Measurements from ENCODE around the gene LAPTM5. TPM values are rescaled to one million over a fixed set of nuclear protein-coding genes. Genes with fewer than 3 reads are reported as not detected.

Gene LAPTM5
- total and polyA plus RNA-seq, 10 of the 15 experiments (the other 5 are each of a cell fraction or from before 2014, with no cell fraction given): 24.1 to 1,034 (median 687) TPM

GRCh38 chr1:30757352-30758120, at the start of gene LAPTM5 (continued):
- TF ChIP-seq CBFB (IDR thresholded peaks at IDR 0.05; ENCODE audit: low read depth) (peak; percentile 41; the same call in 1 of the 2 replicates), HDAC2 (IDR thresholded peaks at IDR 0.05) (no peak), ZSCAN29 (IDR thresholded peaks at IDR 0.05) (no peak), NFXL1 (IDR thresholded peaks at IDR 0.05; ENCODE audit: borderline replicate concordance) (no peak), PML (IDR thresholded peaks at IDR 0.05; ENCODE audit: low read length) (no peak), RELA (IDR thresholded peaks at IDR 0.05; ENCODE audit: borderline replicate concordance, partially characterized antibody) (no peak), PAX5 (IDR thresholded peaks at IDR 0.05; ENCODE audit: borderline replicate concordance, low read depth, low read length) (peak; percentile 47; the same call in 1 of the 2 replicates), POU2F2 (IDR thresholded peaks at IDR 0.05; ENCODE audit: borderline replicate concordance, low read depth, low read length) (peak; percentile 71; the same call in 2 of the 3 replicates), ZBED1 (IDR thresholded peaks at IDR 0.05; ENCODE audit: borderline replicate concordance) (0 out of 2 replicates have a peak, but pooled peaks have one; percentile 10), ESRRA (IDR thresholded peaks at IDR 0.05; ENCODE audit: low read length) (no peak), EGR1 (IDR thresholded peaks at IDR 0.05; ENCODE audit: borderline replicate concordance in 1 of 2, low read depth in 2 of 2, low read length in 2 of 2) (0 out of 3 replicates have a peak, but pooled peaks of 1 of the 2 experiments have one; percentile 35), SREBF2 (IDR thresholded peaks at IDR 0.05; ENCODE audit: low read length) (no peak), SPI1 (IDR thresholded peaks at IDR 0.05; ENCODE audit: borderline replicate concordance, insufficient read depth, low read depth, low read length) (peak; percentile 72; the same call in 1 of the 2 replicates), ZNF274 (IDR thresholded peaks at IDR 0.05; ENCODE audit: insufficient read depth, insufficient read length) (no peak), ELK1 (IDR thresholded peaks at IDR 0.05; ENCODE audit: low read depth, low read length) (no peak), MYB (IDR thresholded peaks at IDR 0.05; ENCODE audit: borderline replicate concordance, low read depth, low read length) (no peak), NRF1 (conservative IDR thresholded peaks at IDR 0.05; ENCODE audit: low read depth, low read length) (no peak), MEF2B (IDR thresholded peaks at IDR 0.05; ENCODE audit: partially characterized antibody, poor library complexity, severe bottlenecking) (no peak), POLR2A (IDR thresholded peaks at IDR 0.05; ENCODE audit: low read depth, low read length) (peak; percentile 92)
- TF ChIP-seq, protein P1, sequence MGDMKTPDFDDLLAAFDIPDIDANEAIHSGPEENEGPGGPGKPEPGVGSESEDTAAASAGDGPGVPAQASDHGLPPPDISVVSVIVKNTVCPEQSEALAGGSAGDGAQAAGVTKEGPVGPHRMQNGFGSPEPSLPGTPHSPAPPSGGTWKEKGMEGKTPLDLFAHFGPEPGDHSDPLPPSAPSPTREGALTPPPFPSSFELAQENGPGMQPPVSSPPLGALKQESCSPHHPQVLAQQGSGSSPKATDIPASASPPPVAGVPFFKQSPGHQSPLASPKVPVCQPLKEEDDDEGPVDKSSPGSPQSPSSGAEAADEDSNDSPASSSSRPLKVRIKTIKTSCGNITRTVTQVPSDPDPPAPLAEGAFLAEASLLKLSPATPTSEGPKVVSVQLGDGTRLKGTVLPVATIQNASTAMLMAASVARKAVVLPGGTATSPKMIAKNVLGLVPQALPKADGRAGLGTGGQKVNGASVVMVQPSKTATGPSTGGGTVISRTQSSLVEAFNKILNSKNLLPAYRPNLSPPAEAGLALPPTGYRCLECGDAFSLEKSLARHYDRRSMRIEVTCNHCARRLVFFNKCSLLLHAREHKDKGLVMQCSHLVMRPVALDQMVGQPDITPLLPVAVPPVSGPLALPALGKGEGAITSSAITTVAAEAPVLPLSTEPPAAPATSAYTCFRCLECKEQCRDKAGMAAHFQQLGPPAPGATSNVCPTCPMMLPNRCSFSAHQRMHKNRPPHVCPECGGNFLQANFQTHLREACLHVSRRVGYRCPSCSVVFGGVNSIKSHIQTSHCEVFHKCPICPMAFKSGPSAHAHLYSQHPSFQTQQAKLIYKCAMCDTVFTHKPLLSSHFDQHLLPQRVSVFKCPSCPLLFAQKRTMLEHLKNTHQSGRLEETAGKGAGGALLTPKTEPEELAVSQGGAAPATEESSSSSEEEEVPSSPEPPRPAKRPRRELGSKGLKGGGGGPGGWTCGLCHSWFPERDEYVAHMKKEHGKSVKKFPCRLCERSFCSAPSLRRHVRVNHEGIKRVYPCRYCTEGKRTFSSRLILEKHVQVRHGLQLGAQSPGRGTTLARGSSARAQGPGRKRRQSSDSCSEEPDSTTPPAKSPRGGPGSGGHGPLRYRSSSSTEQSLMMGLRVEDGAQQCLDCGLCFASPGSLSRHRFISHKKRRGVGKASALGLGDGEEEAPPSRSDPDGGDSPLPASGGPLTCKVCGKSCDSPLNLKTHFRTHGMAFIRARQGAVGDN (IDR thresholded peaks at IDR 0.05): peak; percentile 58; the same call in 1 of the 2 replicates
- TF ChIP-seq, protein P2, sequence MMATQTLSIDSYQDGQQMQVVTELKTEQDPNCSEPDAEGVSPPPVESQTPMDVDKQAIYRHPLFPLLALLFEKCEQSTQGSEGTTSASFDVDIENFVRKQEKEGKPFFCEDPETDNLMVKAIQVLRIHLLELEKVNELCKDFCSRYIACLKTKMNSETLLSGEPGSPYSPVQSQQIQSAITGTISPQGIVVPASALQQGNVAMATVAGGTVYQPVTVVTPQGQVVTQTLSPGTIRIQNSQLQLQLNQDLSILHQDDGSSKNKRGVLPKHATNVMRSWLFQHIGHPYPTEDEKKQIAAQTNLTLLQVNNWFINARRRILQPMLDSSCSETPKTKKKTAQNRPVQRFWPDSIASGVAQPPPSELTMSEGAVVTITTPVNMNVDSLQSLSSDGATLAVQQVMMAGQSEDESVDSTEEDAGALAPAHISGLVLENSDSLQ (IDR thresholded peaks at IDR 0.05): peak; percentile 17; the same call in 1 of the 2 replicates
- TF ChIP-seq, protein P3, sequence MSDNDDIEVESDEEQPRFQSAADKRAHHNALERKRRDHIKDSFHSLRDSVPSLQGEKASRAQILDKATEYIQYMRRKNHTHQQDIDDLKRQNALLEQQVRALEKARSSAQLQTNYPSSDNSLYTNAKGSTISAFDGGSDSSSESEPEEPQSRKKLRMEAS (IDR thresholded peaks at IDR 0.05; ENCODE audit: low read depth, low read length): peak; percentile 52; the same call in 1 of the 2 replicates
- TF ChIP-seq, protein P4, sequence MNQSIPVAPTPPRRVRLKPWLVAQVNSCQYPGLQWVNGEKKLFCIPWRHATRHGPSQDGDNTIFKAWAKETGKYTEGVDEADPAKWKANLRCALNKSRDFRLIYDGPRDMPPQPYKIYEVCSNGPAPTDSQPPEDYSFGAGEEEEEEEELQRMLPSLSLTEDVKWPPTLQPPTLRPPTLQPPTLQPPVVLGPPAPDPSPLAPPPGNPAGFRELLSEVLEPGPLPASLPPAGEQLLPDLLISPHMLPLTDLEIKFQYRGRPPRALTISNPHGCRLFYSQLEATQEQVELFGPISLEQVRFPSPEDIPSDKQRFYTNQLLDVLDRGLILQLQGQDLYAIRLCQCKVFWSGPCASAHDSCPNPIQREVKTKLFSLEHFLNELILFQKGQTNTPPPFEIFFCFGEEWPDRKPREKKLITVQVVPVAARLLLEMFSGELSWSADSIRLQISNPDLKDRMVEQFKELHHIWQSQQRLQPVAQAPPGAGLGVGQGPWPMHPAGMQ (IDR thresholded peaks at IDR 0.05; ENCODE audit: borderline replicate concordance): peak; percentile 16; the same call in 1 of the 2 replicates

Measured in GM12878 (cell line).